Activated CD4-positive, alpha-beta T cell treated with anti-CD3 and anti-CD28 coated beads for 1 hour (primary cell): ENCODE data around the gene ARTN.

Experiments used
- DNase-seq: peaks from one replicate; pipeline ENCODE4 v3.0.0-alpha.2; 2020

The ARTN gene

DNA sequence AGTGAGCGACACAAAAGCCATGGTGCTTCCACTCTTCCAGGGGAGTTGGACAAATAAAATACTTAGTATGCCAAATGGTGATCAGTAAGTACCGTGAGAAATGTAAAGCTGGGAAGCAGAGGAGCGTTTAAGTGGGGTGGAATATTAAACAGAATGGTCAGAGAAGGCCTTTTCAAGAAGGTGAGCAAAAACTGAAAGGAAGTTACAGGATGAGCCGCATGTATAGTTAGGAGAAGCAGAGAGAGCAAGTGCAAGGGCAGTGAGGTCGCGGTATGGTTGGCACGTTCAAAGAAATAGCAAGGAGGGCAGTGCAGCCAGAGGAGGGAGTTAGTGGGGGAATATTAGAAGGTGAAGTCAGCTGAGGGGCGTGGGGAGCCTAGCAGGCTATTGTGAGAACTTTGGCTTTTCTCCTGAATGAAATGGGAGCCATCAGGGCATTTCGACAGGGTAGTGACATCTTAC, 40.4 kb downstream of the ARTN start:
- no peak for DNase-seq

DNA sequence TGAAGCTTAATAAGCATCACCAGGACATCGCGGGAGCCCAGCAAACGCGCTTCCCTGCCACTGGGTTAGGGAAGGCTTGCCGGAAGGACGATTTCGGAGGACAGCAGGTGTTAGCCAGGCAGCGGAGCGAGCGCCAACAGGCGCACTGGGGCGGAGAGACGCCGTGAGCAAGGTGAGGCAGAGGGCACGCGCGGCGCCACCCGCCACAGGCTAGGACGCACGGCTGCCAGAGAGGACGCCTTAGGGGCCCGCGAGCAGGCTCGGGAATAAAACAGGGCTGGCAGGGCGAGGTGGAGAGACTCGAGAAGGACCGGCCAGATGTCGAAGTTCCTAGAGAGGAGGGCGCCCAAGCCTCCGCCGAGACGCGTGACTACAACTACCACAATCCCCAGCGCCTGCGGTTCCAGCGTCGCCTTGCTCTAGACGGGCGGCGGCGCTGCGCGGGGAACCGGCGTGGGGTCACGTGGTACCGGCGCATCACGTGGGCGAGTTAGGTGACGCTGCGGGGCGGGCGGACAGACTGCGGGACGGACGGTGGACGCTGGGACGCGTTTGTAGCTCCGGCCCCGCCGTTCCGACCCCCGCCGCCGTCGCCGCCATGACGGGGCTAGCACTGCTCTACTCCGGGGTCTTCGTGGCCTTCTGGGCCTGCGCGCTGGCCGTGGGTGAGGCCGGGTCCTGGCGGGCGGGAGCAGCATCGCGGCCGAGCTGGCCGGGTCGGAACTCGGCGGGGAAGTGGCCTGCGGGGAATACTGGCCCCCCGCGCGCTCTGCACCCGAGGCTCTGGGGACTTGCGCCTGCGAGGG, 41.0 kb downstream of the ARTN start, which contains the start of gene ATP6V0B:
Gene ATP6V0B (plus strand): TSS at position 518 of the 806 bp plus-strand sequence. CDS start 81 bp downstream, at position 599.
- DNase-seq = peak; percentile 88

DNA sequence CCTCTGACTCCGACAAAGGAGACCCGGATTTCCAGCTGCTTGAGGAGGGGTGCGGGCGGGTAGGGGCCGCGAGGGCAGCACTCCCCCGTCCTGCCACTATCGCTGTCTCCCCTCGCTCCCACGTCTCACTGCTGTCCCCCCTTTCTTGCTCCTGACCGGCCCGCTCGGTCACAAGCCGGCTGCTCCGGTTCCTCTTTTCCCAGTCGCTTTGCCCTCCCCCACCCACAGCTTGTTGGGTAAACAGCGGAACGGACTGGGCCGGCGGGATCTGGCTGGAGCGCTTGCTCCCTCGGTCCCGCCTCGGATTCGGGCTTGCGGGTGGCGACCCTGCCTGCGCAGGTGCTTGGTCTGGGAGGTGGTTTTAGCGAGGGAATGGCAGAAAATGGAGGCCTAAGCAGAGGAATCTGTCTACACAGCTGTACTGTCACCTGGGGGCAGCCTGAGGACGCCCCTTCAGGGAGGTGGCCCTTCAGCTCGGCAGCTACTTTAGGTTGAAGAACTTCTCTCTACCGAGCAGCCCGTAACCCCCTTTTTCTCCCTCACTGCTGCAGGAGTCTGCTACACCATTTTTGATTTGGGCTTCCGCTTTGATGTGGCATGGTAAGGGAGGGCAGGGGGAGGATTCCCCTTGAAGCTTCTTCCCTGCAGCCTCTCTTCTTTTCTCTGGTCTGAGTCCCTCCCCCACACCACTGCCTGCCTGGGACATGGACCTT, 41.8 kb downstream of the ARTN start:
- no peak for DNase-seq

DNA sequence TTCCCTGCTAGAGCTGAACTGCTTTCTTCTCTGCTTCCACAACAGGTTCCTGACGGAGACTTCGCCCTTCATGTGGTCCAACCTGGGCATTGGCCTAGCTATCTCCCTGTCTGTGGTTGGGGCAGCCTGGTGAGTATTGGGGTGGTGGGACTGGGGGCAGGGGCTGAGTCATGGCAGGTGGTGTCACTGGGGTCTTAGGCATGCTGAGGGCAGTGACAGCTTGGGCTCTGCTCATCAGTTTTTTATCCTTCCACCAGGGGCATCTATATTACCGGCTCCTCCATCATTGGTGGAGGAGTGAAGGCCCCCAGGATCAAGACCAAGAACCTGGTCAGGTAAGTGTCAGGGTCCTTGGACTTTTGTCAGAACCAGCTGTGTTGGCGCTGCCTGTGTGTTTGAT, 42.4 kb downstream of the ARTN start:
- no peak for DNase-seq

DNA sequence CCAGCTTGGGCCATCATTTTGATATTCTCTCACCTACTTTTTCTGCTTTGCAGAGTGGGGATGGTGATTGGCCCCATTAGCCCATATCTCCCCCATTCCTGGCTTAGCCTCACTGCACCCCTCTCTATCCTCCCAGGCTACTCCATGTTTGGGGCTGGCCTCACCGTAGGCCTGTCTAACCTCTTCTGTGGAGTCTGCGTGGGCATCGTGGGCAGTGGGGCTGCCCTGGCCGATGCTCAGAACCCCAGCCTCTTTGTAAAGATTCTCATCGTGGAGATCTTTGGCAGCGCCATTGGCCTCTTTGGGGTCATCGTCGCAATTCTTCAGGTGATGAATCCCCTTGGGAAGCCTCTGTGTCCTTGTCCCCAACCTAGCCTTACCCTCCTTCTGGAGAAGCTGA, 43.3 kb downstream of the ARTN start:
- DNase-seq = no peak

DNA sequence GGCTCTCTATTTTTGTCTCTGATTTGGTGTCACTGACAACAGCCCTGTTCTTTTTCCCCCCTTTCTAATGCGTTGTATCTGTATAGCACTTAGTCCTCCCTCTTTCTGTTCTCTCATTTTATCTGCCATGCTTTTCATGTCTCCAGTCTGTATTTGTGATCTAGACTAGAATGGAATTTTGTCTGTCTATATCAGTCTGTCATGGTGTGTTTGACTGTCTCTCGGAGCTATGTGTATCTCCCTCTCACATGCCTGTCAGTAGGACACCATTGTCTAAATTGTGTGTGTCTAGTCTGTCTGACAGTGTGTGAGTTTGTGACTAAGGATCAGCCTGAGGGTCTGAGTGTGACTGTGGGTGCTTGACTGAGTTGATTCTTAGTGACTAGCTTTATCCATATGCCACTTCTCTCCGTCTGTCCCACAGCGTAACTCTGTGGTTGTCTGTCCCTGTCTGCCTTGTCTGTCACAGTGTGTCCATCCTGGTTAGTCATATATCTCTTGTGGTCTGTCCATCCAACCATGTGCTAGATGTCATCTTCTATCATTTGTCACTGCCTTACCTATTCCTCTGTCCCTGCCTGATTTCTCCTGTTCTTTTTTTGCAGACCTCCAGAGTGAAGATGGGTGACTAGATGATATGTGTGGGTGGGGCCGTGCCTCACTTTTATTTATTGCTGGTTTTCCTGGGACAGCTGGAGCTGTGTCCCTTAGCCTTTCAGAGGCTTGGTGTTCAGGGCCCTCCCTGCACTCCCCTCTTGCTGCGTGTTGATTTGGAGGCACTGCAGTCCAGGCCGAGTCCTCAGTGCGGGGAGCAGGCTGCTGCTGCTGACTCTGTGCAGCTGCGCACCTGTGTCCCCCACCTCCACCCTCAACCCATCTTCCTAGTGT, 44.0 kb downstream of the ARTN start:
- no peak for DNase-seq

DNA sequence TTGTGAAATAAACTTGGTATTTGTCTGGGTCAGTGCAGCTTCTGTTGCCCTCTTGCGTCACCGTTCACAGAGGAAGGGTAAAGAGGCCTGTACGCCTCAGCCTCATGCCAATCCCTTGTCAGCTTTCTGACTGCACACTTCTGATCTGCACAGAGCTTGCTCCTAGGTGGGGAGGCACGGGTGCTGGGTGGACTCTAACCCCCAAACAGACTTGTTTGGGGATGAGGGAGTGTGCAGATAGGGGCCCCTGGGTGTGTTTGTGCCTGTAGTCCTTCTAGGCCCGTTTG, 44.6 kb downstream of the ARTN start:
- DNase-seq = no peak

DNA sequence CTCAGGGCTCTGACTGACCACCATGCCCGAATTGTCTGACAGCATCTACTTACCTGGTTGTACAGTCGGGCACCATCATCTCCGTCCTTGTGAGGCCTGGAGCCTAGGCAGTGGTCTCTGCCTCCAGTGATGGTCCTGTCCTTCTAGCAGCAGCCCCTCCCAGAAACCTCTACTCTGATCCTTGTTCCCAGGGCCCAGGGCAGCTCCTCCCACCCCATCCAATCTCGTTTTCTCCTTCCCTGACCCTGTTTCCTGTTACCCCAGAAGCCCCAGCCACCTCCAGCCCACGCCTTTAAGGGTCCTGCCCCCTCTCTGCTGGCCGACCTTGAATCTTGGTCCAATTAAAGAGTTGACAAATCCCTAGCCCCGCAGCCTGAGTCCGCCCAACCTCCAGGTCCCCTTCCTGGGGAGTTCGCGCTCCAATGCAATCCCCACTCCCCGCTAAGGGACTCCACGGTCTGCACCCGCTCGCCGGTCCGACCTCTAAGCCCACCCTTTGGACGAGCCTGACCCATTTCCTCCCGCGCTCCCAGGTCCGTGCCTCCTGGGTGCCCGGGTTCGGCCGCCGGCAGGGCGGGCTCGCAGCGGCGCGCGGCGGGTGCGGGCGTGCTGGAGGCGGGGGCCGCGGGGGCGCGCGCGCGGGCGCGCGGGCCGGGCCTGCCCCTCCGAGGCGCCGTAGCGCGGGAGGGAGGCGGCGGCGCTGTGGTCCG, 45.1 kb downstream of the ARTN start, which contains the start of gene B4GALT2:
Gene B4GALT2 (plus strand): TSS at position 660 of the 710 bp plus-strand sequence. CDS start 1,951 bp downstream, outside the sequence.
- no peak for DNase-seq

DNA sequence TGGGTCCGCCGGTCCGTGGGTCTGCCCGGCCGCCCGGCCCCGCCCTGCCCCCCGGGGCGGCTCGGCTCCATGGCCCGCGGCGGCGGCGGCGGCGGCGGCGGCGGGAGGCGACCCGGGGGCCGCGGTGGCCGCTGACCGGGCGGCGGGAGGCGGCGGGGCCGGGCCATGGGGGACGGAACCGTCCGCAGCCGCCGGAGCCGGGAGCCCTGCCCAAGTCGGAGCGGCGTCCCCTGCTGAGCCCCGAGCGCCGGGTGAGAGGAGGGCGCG, 45.6 kb downstream of the ARTN start:
- no peak for DNase-seq

DNA sequence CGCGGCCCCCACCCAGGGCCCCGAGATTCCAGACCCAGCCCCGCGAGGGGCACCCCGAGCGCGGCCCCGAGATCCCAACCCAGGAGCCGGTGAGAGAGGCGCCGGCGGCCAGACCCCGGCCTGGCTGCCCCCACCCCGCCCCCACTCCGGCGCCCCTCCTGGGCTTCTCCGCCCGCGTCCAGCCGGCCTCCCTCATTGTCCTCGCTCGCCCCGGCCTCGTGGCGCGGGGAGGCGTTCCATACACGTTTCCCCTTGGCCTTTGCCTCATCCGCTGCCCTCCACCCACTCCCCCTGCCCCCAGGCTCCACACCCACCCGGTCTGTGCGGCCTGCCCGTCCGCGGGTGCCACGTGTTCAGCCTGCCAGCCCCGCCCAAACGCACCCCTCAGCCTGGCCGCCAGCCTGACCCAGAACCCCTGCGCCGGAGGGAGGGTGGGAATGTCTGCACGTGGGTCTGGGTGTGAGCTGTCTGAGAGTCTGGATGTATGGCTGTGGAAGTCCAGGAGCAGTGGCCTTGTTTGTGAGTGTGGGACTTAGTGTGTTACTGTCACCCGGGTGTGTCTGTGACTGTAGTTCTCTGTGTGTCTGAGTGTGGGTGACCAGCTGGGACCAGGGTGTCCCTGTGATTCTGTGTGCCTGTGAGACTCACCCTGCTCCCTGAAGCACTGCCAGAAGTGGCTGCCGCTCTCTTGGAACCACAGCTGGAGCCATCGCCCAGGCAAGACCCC, 46.1 kb downstream of the ARTN start:
- DNase-seq = no peak

DNA sequence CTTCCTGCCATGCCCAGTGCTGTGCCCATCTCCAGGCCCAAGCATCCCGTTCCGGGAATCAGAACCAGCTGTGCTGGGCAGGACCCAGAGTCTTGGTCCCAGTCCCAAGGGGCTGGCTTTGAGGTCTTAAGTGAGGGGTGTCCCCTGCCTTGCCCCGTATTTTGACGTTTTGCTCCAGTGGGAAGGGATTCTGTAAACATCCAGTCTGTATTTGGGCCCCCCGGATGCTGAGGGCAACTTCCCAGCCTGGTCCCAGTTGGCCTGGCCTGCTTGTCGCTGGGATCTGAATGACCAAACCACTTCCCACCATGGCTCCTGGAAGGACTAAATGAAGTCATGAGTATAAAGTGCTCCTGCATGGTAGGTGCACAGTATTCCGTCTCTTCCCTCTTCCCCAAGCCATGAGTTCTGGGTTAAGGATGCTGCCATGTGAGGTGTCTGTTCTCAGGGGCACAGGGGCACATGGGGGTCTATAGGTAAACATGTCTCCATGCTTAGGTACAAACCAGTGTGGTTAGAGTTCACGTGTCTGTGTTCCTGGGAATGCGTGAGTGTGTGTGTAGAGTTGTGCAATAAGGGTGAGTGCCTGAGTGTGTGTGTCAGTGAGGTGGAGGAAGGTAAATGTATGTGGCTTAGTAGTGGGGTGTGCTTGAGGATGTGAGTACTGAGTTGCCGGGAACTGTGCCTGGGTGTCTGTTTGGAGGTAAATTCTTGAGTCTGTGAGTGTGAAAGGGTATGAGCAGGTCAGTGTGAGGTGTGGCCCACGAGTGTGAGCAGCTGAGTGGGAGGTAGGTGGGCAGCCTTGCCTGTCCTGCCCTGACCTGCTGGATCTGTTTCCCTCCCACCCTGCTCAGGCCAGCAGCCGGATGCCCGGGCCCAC, 46.9 kb downstream of the ARTN start:
- DNase-seq = no peak

DNA sequence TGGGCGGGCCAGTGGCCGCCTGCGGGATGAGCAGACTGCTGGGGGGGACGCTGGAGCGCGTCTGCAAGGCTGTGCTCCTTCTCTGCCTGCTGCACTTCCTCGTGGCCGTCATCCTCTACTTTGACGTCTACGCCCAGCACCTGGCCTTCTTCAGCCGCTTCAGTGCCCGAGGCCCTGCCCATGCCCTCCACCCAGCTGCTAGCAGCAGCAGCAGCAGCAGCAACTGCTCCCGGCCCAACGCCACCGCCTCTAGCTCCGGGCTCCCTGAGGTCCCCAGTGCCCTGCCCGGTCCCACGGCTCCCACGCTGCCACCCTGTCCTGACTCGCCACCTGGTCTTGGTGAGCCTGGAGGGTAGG, 47.5 kb downstream of the ARTN start:
- no peak for DNase-seq

DNA sequence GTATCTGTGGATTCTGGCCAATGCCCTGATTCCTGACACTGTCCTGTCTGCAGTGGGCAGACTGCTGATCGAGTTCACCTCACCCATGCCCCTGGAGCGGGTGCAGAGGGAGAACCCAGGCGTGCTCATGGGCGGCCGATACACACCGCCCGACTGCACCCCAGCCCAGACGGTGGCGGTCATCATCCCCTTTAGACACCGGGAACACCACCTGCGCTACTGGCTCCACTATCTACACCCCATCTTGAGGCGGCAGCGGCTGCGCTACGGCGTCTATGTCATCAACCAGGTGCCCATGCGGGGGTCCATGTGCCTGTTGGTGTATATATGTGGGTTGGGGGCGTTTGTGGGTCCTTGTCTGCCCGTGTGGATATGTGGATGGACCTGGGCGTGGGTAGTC, 48.0 kb downstream of the ARTN start:
- no peak for DNase-seq

DNA sequence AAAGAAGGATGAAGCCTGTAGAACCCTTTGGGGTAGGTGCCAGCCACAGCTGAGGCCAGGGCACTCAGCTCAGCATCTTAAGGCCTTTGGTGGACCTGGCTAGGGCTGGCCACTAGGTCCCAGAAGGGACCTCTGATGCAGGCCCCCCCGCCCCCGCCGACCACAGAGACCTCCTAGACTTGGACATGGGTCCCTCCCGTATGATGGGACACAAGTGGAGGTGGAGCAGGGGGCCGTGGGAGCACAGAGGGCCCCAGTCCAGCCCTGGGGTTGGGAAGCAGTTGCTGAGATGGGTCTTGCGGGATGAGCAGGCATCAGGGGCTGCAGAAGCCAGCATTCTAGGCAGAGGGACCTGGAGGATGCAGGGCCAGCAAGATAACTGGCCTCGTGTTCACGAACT, 48.6 kb downstream of the ARTN start:
- DNase-seq = no peak

DNA sequence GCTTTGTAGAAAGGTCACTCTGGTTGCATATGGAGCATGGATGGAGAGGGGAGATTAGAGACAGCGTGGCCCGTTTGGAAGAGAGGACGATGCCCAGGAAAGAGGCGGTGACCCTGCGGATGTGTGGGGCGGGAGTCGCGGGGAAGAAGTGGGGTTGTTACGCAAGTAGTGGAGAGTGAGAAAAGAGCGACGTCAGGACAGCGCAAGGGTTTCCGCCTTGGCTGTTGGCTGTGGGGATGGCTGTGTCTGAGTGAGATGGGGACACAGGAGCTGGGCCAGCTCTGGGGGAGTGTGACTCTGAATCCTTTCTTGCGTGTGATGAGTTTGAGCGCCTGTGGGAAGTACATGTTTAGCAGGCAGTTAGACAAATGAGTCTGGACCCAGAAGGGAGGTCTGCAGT, 49.2 kb downstream of the ARTN start:
- no peak for DNase-seq

DNA sequence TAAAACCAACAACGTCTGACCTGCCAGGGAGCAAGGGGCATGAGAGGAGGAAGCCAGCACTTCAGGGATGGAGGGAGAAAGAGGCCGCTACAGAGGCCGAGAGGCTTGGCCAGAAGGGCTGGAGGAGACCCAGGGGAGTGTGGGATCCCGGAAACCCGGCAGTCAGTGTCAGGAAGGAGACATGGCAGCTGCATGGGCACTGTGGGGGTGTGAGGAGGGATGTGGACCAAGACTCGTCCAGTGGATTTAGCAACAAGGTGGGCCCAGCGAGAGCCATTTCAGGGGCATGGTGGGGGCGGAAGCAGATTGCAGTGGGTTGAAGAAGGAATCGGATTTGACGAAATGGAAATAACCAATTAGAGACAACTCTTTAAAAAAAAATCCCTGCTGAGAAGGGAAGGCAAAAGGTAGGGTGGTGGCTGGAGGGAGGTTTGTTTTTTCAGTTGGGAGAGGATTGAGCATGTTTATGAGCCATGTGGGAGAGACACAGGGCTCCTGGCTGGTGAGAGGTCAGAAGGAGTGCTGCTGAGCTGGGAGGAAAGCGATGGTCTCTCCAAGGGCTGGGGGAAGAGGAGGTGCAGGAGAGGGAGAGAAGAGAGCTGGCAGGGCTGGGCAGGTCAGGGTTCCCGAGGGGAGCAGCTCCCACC, 49.8 kb downstream of the ARTN start:
- DNase-seq = no peak

DNA sequence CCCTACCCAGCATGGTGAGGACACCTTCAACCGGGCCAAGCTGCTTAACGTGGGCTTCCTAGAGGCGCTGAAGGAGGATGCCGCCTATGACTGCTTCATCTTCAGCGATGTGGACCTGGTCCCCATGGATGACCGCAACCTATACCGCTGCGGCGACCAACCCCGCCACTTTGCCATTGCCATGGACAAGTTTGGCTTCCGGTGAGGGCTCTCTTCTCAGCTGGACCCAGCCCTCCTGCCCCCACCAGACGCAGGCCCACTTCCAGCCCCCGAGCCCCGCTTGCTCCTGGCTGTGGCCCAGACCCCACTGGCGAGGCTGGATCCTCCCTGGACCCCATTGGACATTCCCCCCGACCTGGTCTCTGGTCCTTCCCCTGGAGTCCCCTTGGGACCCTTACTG, 51.3 kb downstream of the ARTN start:
- DNase-seq = no peak

DNA sequence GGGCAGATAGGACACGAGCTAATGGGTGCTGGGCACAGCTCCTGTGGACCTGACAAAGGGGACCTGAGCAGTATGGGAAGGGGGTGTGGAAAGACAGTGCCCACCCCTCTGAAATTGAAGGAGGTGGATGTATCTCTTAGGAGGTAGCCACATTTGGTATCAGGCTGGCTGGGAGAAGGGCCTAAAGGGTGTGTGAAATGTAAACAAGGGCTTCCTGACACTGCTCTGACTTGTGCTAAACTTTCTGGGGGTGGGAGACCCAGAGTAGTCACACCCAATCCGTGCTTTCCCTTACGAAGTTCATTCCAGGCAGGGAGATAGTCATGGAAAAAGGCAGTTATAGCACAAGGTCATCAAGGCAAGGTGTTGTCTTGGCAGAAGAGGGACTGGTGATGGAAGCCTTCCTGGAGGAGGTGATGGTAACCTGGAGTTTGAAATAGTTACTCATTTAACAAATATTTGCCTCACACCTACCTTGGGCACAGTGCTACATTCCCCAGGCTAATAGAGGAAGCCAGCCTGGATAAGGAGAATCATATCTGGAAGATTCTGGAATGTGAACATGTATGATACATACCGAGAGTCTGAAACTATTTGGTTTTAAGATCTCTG, 52.5 kb downstream of the ARTN start:
- DNase-seq = no peak

DNA sequence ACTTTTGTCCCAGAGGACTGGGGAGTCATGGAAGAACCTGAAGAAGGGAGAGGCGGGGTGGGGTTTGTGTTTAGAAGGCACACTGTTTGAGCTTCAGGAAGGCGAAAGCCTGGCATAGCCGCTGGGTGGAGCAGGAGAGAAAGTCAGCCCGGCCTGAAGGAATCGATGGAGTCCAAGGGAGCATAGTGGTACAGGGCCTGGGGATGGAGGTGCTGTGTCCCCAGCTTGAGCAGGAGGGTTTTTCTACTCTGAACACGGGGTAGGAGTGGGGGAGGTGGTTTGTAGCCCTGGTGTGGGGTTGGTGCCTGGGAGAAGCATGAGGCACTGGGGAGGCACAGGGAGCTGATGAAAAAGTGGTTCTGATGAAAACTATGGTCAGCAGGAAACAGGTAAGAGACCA, 53.1 kb downstream of the ARTN start:
- no peak for DNase-seq
